Right renal pelvis (tissue), 4 donors: ENCODE results near the gene DHRSX. TPM values are rescaled to one million over a fixed set of nuclear protein-coding genes. Genes with fewer than 3 reads are reported as not detected.
"Not testable (repeated sequence)": the region's sequence is repeated elsewhere in the genome, so short reads cannot be mapped to it uniquely, and the experiment has no call there.

Source experiments
- DNase-seq, 4 donors: peaks; one replicate each; pipeline ENCODE4 v3.0.0-alpha.2; 2013; ENCODE audit warnings: low read depth in 4 of 4, low spot score in 3 of 4, missing footprints in 1 of 4
- polyA plus RNA-seq, 4 donors: library from polyadenylated mRNA; unstranded; fragments of 120-200 nt; gene quantifications; one replicate each; pipeline ENCODE4 v1.2.1, GENCODE V29; 2013; ENCODE audit not compliant: insufficient read length in 4 of 4

The DHRSX gene
- polyA plus RNA-seq, 4 donors = 27.9 to 32.7 (median 30.1) TPM

DNA sequence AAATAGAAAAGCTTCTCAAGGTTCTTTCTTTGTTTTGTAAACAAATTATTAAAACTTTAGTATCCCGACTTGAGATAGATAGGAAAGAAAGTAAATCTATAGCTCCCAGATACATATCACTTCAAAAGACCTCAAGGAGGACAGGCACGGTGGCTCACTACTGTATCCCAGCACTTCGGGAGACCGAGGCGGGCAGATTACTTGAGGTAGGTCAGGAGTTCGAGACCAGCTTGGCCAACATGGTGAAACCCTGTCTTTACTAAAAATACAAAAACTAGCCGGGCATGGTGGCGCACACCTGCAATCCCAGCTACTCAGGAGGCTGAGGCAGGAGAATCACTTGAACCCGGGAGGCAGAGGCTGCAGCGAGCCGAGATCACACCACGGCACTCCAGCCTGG lies 260.0 kb downstream of the DHRSX start:
- DNase-seq = not testable (repeated sequence)

DNA sequence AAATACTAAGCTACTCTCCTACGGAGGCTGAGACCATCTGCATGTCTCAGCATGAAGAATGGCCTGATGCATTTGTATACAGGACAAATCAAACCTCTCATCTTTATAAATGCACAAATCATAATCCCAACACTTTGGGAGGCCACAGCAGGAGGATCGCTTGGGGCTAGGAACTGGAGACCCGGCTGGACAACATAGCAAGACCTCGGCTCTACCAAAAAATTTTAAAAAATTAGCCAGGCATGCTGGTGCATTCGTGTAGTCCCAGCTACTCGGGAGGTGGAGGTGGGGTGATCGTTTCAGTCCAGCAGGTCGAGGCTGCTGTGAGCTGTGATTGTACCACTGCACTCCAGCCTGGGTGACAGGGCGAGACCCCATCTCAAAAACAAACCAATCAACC lies 262.8 kb downstream of the DHRSX start:
- no peak for DNase-seq

DNA sequence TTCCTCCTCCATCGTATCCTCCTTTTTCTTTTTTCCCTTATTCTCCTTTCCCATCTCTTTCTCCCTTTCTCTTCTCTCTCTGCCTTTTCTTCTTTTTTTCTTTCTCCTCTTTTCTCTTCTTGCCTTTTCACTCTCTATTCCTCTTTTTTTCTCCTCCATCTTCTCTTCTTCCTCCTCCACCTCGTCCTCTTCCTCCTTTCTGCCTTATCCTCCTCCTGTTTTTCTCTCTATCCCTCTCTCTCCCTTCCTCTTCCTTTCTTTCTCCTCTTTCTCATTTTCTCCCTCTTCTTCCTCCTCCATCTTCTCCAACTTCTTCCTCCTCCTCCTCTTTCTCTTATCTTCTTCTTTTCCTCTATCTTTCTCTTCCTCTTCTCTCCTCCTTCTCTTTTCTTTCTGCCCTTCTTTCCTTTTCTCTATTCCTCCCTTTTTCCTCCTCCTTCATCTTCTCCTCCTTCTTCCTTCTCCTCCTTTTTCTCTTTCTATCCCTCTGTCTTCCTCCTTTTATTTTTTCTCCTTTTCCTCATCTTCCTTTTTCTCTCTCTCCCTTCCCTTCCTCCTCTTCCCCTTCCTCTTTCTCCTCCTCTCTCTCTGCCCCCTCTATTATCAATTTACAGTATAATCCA lies 269.1 kb downstream of the DHRSX start:
- no peak for DNase-seq

DNA sequence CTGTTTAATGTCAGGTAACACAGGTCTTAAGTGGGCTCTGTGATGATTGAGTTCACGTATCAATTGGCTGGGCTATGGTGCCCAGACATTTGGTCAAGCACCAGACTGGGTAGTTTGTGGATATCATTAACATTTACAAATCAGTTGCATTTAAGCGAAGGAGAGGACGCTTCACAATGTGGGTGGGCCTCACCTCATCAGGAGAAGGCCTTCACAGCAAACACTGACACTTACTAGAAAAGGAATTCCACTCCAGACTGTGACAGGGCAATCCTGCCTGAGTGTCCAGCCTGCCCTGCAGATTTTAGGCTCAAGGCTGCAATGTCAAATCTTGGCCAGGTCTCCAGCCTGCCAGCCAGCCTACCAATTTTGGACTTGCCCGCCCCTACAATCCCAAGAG lies 270.3 kb downstream of the DHRSX start:
- DNase-seq = no peak

DNA sequence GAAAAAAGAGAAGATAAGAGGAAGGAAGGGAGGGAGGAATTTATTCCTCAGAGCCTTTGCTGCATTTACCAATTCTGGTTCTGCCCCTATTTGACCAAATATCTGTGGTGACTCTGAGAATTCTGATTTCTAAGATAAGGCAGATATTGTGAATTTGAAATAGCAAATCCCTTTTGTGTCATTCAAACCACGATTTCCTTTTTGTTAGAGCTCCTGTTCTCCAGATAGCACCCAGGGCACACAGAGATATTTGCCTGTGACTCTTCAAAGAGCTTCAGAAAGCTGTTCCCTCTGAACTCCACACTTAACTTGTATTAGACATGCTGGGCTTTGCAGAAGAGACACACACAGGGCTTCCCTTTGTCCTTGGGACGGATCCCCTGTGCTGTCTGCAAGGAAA lies 272.2 kb downstream of the DHRSX start:
- no peak for DNase-seq

DNA sequence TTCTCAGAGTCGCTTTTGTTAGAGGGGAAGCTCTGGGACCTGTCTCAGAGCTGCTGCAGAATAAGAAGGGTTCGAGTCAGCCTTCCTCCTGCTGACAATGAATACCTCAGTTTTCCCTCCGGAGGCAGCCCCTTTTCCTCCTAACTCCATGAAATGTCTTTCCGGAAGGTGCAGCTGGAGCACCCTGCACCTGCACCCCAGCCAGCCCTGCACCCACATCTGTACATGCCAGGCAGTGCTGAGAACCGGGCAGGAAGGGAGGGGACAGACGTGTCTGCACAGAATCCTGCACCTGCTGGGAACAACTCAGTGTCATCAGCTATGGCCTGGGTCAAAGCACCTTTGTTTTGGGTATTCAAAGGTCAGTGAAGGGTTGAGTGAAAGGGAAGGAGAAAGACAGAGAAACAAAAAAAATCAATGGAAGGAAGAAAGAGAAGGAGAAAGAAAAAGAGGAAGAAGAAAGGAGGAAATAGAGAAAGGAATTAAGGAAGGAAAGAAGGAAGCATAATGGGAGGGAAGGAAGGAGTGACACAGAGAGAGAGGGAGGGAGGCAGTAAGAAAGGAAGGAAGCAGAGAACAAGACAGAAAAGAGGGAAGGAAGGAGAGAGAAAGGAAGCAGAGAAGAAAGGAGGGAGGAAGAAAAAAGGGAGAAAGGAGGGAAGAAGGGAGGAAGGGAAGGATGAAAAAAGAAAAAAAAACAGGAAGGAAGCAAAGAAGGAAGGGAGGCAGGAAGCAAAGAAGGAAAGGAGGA lies 273.7 kb downstream of the DHRSX start:
- no peak for DNase-seq

DNA sequence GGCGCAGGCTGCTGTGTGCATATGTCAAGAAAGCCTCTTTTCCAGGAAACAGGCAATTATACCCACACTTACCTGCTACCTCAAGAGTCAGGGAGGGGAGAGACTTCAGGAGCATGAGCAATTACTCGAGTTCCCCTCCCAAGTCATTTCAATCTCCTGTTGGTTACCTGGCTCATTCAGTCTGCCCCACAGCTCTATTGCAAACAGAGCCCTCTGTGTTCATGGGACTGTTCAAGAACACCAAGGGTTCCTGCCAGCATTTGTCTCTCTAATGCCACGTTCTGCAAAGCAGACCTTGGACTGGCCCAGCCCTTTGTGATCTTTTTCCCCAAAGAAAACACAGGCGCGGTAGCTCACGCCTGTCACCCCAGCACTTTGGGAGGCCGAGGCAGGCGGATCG lies 274.6 kb downstream of the DHRSX start:
- no peak for DNase-seq

DNA sequence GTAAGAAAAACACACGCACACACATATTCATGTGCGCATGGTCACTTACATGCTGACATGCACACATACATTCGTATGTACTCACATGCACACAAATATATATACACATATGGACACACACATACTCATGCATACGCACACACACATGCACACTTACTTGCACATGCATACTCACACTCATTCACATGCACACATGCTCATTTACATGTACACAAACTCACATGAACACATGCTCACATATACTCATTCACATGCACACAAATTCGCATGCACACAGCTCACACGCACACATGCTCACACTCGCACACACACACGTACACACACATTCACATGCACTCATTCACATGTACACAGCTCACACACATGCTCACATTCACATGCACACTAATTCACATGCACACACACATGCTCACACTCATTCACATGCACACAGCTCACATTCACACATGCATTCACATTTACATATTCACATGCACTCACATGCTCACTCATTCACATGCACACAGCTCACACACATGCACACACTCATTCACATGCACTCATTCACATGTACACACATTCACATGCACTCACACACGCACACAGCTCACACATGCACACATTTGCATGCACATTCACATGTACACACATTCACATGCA lies 276.1 kb downstream of the DHRSX start:
- DNase-seq = no peak

DNA sequence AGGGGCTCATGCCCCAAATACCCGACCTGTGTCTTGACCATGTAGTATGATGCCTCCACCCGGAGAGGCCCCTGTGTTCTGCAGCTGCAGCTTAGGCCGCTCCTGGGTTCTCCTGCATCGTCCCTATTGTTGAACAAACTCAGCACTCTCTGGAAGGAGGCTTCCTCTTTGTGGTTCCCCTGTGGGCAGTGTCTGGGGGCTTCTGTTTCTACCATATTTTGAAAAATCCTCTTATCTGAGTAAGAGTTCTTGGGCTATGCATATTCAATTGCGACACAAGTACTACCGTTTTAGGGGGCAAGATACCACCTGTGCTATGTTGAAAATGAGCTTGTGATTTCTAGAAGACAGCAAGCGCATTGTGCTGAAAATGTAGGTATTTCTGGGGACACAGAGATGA lies 276.6 kb downstream of the DHRSX start:
- no peak for DNase-seq

DNA sequence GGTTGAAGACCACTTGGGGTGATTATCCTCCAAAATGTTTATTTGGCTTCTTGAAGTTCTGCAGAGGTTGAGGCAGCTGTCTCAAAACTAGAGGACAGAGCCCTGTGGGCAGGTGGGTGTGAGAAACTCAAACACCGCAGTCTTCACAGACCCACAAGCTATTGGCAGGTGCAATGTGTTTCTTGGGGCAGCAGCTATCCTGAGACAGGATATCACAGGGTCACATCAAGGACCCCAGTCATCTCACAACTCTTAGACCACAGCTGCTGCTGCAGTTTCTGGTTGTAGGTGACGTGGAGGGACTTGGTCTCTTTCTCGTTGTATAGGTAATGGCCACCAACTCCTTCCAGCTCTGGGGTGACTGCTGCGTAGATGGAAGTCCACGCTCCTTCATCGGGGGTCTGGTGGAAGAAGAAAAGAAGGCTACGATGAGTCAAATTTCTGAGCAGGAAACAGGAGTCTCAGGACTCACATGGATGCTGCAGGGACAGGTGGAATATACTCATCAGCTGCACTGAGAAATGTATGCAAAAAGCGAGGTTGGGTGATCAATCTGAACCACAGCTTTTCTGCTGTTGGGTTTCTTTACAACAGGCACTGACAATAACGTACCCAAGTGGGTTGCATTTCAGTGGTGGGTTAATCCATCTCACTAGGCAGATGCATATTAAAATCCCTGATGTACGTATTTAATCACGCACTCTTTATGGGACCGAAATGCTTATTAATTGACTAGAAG lies 279.8 kb downstream of the DHRSX start:
- DNase-seq = no peak

DNA sequence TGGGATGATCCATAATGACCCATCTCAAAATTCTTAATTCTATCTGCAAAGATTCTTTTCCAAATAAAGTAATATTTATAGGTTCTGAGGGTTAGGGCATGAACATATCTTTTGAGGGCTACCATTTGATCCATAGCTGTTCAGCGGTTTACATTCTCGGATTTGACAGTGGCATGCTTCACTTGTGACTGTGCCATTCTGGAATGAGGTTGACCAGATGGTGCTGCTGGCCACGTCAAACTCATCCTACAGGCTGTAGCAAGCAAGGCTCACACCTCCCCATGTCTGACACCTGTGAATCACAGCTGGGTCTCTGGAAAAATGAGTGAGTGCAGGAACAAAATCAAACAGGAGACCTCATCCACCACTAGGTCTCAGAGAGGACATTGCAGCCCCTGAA lies 280.5 kb downstream of the DHRSX start:
- no peak for DNase-seq

DNA sequence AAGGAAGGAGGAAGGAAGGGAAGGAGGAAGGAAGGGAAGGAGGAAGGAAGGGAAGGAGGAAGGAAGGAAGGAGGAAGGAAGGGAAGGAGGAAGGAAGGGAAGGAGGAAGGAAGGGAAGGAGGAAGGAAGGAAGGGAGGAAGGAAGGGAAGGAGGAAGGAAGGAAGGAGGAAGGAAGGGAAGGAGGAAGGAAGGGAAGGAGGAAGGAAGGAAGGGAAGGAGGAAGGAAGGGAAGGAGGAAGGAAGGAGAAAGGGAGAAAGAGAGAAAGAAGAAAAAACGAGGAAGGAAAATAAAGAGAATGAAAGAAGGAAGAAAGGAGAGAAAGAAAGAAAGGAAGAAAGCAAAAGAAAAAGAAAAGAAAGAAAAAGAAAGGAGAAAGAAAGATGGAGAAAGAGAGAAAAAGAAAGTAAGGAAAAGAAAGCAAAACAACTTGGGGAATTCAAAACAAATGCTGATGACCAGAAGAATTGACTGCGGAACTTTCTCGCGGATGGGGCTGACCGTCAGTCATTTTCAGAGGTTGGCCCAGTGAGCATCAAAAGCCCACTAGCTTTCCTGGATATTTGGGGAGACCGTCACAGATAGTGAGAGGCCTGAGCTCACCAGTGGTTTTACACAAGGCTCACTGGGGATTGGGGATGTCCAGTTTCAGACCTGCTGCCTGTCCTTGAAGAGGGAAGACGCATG lies 286.5 kb downstream of the DHRSX start:
- DNase-seq = not testable (repeated sequence)

DNA sequence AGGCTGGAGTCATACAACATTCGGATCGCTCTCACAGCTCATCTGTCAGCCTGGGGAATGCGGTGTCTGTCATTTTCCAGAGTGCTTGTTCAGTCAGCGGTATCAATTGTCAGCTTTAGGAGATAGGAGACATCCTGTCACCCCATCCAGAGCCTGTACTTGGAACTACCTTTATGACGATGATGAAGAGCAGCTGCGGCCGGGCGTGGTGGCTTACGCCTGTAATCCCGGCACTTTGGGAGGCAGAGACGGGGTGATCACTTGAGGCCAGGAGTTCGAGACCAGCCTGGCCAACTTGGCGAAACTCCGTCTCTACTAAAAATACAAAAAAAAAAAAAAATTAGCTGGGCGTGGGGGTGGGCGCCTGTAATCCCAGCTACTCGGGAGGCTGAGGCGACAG lies 289.1 kb downstream of the DHRSX start:
- not testable (repeated sequence) for DNase-seq

DNA sequence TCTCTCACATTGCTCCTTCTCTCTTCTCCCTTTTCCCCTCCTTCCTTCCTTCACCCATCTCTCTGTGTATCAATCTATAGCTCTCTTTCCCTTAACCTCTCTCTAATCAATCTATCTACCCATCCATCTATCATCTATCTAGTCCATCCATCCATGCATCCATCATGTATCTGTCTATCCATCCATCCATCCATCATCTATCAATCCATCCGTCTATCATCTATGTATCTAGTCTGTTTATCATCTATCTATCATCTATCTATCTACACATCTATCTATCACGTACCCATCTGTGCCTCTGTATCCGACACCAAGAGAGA lies 307.5 kb downstream of the DHRSX start:
- no peak for DNase-seq

DNA sequence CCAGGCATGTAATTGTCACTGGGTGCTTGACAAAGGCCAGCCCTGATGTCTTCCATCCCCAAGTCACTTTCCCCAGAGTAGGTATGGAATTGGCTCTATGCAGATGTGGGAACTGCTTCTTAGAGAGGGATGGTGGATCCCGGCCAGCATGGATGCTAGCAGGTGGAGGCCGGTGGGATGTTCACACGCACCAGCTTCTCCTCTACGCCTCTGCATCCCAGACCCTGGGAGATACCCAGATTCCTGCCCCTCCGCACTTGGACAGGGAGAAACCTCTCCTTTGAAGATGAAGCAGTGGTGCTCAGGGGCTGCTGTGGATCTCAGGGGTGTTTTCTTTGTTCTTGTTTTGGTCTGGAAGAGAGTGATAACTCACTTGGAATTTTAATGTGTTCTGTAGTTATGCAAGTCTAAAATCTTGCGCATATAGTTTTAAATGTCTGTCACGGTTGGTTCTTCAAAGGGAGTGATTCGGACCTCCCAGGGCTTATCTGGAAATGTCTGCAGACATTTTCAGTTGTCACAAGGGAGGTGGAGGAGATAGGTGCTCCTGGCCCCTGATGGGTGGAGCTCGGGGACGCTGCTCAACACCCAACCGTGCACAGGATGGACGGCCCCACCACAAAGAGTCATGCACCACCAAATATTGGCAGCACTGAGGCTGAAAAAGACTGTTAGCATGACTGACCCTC lies 308.0 kb downstream of the DHRSX start:
- DNase-seq = no peak

DNA sequence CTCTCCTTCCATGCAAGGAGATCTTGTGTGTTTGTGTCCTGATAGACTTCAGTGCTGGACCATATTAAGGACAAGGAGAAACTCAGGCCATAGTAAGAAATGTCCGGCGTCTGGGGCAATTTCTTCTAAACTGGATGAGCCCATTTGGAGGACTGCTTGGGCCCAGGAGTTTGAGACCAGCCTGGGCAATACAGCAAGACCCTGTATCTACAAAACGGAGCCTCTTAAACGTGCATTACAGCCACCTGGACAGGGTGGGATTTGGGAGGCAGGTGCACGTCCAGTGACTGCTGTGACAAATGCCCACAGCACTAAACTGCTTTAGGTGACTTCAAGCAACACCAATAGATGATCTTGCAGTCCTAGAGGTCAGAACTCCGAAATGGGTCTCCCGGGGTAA lies 311.9 kb downstream of the DHRSX start:
- no peak for DNase-seq

DNA sequence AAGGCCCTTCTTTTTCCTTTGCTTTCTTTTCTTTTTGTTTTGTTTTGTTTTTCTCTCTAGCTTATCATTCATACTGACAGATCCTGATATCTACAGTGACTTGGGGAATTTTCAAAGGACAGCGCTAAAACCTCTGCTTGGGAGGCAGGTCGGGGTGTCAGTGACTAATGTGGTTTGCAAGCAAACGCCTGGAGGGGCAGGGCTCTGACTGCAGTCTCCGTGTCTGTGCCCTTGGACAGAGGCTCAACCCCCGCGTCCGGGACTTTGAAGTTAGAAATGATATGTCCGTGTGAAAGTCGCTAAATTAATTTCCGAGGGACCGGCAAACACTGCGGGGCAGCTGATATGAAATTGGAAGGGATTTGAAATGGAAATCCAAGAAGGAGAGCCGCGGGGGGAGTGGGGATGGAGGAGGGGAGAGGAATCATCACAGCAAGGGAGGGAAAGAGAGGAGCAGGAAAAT lies 312.4 kb downstream of the DHRSX start:
- peak in 1 of 4 donors; percentile 25 for DNase-seq

DNA sequence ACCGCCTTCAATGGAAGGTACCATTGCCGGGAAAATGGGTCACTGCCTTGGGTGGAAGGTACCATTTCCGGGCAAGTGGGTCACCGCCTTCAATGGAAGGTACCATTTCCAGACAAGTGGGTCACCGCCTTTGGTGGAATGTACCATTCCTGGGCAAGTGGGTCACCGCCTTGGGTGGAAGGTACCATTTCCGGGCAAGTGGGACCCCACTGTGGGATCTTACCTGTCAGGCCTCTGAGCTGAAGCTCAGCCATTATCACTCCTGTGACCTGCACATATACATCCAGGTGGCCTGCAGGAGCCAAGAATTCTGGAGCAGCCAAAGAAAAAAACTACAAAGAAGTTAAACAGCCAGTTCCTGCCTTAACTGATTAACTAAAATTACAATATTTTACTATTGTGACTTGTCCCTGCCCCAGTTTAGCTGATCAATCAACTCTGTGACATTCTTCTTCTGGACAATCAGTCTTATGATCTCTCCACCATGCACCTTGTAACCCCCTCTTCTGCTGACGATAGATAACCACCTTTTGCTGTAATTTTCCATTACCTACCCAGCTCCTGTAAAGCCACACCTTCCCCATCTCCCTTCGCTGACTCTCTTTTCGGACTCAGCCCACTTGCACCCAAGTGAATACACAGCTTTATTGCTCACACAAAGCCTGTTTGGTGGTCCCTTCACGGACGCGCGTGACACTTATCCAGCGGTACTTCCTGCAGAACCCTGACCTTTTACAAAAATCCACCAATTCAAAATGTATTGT lies 313.2 kb downstream of the DHRSX start:
- DNase-seq = no peak

DNA sequence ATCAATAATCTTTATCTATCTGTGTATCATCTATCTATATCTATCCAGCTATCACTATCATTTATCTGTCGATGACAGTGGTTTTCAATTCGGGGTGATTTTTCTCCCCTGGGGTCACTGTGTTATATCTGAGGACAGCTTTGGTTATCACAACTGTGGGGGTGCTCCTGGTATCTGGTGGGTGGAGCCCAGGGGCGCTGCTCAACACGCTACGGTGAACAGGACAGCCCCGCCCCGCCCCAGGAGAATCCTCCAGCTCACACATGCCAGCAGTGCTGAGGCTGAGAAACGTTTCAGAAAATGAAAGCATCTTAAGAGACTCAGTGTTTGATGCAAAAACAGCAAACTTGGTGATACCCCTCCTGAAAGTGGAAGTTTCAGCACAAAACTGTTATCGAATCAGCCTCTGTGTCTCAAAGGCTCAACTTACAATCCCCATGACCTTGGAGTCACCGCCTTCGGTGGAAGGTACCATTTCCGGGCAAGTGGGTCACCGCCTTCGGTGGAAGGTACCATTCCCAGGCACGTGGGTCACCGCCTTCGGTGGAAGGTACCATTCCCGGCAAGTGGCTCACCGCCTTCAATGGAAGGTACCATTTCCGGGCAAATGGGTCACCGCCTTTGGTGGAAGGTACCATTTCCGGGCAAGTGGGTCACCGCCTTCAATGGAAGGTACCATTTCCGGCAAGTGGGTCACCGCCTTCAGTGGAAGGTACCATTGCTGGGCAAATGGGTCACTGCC lies 315.3 kb downstream of the DHRSX start:
- DNase-seq = no peak
